GM23248 (cell line): ENCODE data around the gene DROSHA.

Experiments used
- EZH2 ChIP-seq: fragments of 200-600 bp; sonication (generic); IDR thresholded peaks from 2 replicates; pipeline ENCODE4 v1.6.1; 2018; ENCODE audit warnings: antibody characterized with exemption, mild to moderate bottlenecking; ENCODE audit not compliant: insufficient read depth, poor library complexity, severe bottlenecking
- EZH2phosphoT487 ChIP-seq: fragments of 200-600 bp; sonication (generic); IDR thresholded peaks from 2 replicates; pipeline ENCODE4 v1.6.1; 2018; ENCODE audit warnings: antibody characterized with exemption, moderate library complexity, mild to moderate bottlenecking, low read depth; ENCODE audit not compliant: insufficient read depth

DNA sequence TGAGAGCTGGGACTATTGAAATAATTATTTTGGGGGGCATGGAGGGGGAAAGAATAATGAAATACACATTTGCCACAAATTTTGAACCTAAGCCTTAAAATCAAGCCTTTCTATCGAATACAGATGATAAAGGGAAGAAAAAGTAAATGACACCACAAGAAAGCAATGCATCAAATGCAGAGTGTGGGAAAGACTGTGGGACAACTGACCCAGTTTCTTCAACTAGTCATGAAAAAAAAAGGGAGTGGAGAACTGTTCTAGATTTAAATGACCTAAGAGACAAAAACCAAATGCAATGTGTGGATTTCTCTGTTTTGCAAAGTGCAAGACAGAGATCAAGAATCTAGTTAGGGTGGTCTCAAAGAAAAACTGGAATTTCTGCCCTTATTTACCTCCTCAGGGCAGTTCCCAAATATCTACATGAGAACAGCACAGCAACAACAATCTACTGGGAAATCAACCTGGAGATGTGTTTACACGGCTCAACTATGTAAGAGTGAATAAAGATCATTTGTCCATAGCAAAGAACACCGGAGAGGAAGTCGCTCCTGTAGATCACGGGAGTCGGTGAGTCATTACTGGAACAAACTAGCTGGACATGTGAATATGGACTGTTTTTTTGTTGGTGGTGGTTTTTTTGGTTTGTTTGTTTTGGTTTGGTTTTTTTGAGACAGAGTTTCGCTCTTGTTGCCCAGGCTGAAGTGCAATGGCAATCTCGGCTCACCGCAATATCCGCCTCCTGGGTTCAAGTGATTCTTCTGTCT is 145.9 kb downstream of the DROSHA start:
- no peak for TF ChIP-seq EZH2
- TF ChIP-seq EZH2phosphoT487, result no peak
